COR-L47 (cell line): ENCODE data around the gene SRL.
A peak's percentile ranks its signal among the peaks of the same experiment; 100 is the strongest.
"Not testable (repeated sequence)": the region's sequence is repeated elsewhere in the genome, so short reads cannot be mapped to it uniquely, and the experiment has no call there.

Experiments
- DNase-seq: peaks from one replicate; lab custom pipeline; 2025; lab: John Stamatoyannopoulos, UW

SRL gene

DNA sequence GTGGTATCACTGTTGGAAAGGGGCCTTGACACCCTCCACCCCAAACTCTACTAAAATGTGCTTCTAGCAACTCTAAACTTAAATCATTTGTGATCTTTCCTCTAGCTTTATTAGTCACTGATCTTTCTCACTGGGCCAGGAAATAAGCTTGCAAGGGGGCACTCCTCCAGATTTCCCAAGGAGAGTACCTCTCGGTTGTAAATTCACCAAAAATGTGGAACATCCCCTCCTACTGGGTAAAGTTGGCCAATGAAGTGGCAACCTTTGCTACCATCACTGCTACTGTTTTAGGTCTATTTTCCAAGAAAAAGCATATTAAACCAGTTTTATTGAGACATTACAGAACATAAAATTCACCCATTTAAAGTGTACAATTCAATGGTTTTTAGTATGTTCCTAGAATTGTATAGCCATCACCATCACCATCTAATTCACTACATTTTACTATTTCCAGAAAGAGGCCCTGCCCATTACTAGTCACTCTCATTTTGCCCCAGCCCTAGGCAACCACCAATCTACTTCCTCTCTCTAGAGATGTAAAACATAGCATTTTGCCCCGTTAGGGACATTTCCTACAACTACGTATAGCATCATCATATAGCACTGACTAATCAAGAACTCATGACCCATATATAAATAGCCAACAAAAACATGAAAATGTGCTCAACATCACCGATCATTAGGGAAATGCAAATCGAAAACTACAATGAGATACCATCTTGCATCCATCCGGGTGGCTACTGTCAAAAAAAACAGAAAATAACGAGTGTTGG lies 81.0 kb downstream of the SRL start:
- no peak for DNase-seq

DNA sequence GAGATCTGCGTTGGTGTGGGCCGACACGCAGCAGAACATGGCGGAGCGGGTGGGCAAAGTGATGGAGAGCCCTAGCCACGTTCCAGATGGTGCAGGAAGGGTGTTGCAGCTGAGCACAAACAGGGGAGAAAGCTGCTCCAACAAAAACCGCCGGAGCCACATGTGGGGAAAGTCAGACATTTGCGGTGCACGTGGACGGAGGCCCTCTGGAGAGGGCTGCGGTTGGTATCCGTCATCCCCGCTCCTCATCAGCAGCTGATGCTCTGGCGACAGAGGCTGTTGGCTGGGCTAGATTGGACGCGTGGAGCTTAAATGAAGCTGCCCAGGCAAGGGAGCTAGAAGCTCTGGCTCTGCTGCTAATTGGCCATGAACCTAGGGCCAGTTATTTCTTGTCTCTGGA lies 82.2 kb downstream of the SRL start:
- no peak for DNase-seq

DNA sequence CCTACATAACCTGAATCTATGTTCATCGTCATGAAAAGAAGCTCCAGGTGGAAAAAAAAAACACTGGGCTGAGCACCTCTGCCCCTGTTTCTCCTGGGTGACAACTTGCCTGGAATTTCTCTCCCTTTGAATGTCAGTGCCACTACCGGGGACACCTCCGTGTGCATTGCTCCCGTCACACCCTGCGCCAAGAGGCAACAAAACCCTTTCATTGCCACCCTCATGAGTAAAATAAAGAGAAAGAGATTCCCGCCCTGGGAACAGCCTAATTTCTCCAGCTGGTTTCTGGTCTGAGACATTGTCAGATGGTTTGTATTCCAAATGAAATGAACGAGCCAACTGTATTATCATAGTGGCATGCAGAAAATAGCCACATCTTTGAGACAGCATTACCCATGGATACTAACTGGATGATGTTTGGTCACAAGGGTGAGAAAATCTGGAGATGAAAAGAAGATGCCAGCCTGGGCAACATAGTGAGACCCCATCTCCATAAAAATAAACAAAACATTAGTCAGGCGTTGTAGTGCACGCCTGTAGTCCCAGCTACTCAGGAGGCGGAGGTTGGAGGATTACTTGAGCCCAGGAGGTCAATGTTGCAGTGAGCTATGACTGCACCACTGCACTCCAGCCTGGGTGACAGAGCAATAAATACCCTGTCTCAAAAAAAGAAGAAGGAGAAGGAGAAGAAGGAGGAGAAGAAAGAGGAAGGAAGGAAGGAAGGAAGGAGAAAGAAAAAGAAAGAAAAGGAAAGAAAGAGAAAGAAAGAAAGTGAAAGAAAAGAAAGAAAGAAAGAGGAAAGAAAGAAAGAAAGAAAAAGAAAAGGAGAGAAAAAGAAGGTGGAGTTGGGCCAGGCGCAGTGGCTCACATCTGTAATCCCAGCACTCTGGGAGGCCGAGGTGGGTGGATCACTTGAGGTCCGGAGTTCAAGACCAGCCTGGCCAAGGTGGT lies 83.5 kb downstream of the SRL start:
- no peak for DNase-seq

DNA sequence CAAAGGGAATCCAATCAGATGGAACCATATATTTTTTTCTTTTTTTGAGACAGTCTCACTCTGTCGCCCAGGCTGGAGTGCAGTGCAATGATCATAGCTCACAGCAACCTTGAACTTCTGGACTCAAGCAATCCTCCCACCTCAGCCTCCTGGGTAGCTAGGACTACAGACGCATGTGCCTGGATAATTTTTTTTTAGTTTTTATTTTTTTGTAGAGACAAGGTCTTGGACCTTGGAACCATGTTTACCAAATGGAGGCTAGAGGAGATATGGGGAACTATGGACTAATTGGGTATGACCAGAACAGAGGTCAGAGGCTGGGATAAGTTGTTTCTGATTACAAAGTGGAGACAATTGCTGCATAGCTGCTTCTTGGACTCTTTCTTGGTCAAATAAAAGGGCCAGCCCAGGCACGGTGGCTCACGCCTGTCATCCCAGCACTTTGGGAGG lies 84.5 kb downstream of the SRL start:
- no peak for DNase-seq

DNA sequence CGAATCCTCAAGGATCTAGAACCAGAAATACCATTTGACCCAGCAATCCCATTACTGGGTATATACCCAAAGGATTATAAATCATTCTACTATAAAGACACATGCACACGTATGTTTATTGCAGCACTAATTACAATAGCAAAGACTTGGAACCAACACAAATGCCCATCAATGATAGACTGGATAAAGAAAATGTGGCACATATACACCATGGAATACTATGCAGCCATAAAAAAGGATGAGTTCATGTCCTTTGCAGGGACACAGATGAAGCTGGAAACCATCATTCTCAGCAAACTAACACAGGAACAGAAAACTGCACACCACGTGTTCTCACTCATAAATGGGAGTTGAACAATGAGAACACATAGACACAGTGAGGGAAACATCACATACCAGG lies 85.4 kb downstream of the SRL start:
- not testable (repeated sequence) for DNase-seq

DNA sequence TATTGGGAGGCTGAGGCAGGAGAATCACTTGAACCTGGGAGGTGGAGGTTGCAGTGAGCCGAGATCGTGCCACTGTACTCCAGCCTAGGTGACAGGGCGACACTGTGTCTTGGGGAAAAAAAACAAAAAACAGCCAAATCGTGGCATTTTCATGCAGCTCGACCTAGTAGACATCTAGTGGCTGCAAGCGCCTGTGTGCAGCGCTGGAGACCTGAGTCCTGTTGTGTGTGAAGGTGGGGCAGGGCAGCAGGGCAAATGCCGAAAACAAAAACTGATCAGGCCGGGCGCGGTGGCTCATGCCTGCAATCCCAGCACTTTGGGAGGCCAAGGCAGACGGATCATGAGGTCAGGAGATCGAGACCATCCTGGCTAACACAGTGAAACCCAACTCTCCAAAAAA lies 88.5 kb downstream of the SRL start:
- DNase-seq, result not testable (repeated sequence)

DNA sequence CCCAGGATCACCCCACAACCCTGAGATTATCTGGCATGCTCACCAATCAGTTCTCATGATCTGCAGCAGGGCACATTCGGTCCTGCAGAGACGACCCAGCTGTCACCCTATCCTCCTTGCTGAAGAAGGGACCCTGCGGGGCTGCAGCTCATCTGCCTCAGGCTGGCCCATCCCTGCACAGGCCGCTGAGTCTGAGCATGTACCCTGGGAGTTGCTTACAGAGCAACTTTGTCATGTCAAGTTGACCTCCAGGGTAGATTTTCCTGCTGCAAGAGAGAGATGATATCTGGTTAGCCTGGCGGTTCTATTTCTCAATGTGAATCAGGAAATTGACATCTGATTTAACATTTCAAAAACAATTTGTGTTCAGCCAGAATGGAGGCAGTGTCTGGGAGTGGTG lies 89.6 kb downstream of the SRL start:
- DNase-seq, result no peak

DNA sequence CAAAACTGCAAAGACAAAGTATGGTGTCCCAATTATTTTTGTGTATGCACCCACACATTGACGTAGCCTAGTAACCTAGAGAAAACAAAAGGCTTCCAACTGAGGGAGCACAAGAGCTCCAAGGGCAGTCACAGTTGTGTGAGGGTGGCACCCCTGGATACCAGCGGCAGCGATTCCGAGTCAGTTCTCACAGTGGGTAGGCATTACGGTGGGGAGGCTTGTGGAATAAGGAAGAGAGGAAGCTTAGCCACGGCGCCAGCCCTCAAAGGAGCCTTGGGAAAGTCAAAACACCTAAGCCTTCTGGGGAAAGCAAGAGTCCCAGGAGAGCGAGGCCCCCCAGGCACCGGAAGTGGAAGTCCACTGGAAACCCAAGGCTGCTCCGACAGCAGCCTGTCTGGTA lies 94.6 kb downstream of the SRL start:
- DNase-seq, result peak; percentile 37

DNA sequence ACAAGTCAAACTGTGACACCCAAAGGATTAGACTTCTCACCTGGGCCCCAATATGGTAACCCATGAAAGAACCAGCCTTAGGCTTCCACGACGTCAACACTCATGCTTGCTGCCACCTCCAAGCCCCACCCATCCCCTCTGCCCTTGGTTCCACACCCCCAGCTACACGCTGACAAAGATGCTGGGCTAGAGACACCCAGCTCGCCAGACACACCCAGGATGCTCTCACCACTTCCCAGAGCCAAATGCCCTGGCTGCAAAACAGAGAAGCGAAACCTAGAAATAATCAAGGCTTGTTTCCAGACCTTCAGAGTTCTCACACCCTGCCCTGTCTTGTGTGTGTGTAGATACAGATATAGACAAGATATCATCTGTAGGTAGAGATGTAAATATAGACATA lies 99.6 kb downstream of the SRL start:
- DNase-seq, result no peak

DNA sequence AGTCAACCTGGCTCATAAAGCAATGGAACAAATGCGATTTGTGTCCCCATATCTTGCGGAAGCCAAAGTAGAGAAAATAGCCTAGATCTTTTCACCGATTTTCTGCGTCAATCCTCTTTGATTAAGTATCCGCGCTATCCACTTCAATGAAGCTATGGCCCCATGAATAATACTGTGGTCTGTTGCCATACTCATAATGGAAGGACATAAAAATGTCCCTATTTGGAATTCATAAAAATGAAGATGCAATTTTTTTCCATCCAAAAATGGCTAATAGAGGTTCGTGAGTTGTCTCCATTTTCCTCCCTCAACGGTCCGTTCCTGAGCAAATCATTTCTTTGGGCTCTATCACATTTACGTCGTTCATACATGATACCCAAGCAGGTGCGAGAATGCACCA lies 100.3 kb downstream of the SRL start:
- DNase-seq, result no peak

DNA sequence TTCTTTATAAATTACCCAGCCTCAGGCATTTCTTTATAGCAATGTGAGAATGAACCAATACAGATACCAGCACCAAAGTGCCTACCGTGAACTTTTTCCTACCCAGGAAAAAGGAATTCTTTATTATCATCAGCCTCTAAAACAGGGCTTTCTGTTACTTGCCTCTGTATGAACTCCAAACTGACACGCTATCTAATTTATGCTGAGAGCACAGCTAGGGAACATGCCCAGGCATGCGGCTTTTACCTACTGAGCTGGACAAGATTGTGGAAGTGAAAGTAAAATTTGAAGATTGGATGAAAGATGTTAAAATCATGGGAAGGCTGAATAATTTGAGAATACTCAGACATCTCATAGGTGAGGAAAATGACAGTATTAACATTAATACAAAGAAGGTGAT lies 101.2 kb downstream of the SRL start:
- DNase-seq, result no peak

DNA sequence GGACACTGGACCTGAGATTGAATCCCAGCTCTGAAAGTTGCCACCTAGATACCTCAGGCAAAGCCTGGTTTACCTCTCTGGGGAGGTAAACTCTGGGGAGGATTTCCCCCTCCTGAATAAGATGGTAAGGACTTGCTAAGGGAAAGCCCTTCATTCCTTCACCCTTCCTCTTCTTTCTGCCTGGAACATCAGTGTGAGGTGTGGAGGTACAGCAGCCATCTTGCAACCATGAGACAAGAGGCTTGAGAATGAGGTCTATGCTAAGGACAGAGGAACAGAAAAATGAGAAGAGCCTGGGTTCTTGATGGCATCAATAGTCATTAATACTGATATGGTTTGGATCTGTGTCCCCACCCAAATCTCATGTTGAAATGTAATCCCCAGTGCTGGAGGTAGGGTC lies 101.9 kb downstream of the SRL start:
- no peak for DNase-seq
